Sigmoid colon (tissue), 7 donors: ENCODE data around the gene NAB2. TPM values are rescaled to one million over a fixed set of nuclear protein-coding genes. Genes with fewer than 3 reads are reported as not detected.

Experiments used
- DNase-seq: peaks from one replicate; pipeline ENCODE4 v3.0.0-alpha.2; 2019
- H3K27ac ChIP-seq, 4 donors: fragments of 200-600 bp; sonication (generic); one replicate each; pipeline ENCODE4 v1.5.1; 2016 to 2019; ENCODE audit warnings: mild to moderate bottlenecking in 1 of 4
- H3K27me3 ChIP-seq, 3 donors: fragments of 200-600 bp; sonication (generic); one replicate each; pipeline ENCODE4 v1.5.1; 2019; ENCODE audit warnings: mild to moderate bottlenecking in 1 of 3
- H3K36me3 ChIP-seq, 4 donors: fragments of 200-600 bp; sonication (generic); one replicate each; pipeline ENCODE4 v1.5.1; 2016 to 2019
- H3K4me1 ChIP-seq, 4 donors: fragments of 200-600 bp; sonication (generic); one replicate each; pipeline ENCODE4 v1.5.1; 2017 to 2019
- H3K4me3 ChIP-seq, 4 donors: fragments of 200-600 bp; sonication (generic); one replicate each; pipeline ENCODE4 v1.5.1; 2017 to 2019; ENCODE audit warnings: mild to moderate bottlenecking in 2 of 4, moderate library complexity in 1 of 4
- H3K9me3 ChIP-seq, 4 donors: fragments of 200-600 bp in 3 of 4; sonication (generic) in 3 of 4; one replicate each; pipeline versions ENCODE4 v1.5.1 to v1.6.1; 2013 to 2019
- EP300 ChIP-seq, 4 donors: sonication (generic); formaldehyde crosslinking; IDR thresholded peaks; one replicate each; pipeline ENCODE4 v1.6.1; 2017; ENCODE audit warnings: antibody characterized with exemption in 4 of 4
- POLR2A ChIP-seq, 2 donors: fragments of 450-650 bp; IDR thresholded peaks; one replicate each; pipeline ENCODE4 v1.6.1; 2016; ENCODE audit warnings: antibody characterized with exemption in 2 of 2, mild to moderate bottlenecking in 2 of 2, moderate library complexity in 2 of 2
- POLR2AphosphoS5 ChIP-seq, 4 donors: sonication (generic); formaldehyde crosslinking; IDR thresholded peaks; one replicate each; pipeline ENCODE4 v1.6.1; 2017; ENCODE audit warnings: antibody characterized with exemption in 4 of 4
- WGBS, 2 donors: extraction: QIAGEN DNeasy Blood & Tissue Kit; methylation state at CpG; one replicate each; pipeline ENCODE4 v1.1.7; 2013; 5-methylcytosine and 5-hydroxymethylcytosine counted together
- intact Hi-C: fragments of 100-400 bp; cut with DNase I; formaldehyde crosslinking; loops from one replicate; pipeline ENCODE4 v1.15.1; 2023
- polyA plus RNA-seq, 3 donors: library from polyadenylated mRNA; stranded (reverse); fragments of 200-250 nt; gene quantifications; one replicate each; pipeline ENCODE4 v1.2.3, GENCODE V29; 2013
- total RNA-seq, 4 donors: library from RNA; depleted of rRNA; stranded (reverse); fragments of >200 nt; gene quantifications; one replicate each; pipeline ENCODE4 v1.1.0, GENCODE V29; 2016
- TF ChIP-seq, protein P1 (sequence below), 4 experiments: fragments of 450-650 bp in 3 of 4; fragments of 200-600 bp in 1 of 4; IDR thresholded peaks; one replicate each; pipeline ENCODE4 v1.5.1; 2016 to 2019; ENCODE audit warnings: antibody characterized with exemption in 4 of 4, mild to moderate bottlenecking in 3 of 4, moderate library complexity in 2 of 4
- donor health status: healthy with polysubstance abuse.
- donor health status: Bipolar disorder and iron deficiency.
- donor health status: healthy.

Gene NAB2
- total and polyA plus RNA-seq, 7 donors: 2.5 to 28.9 (median 24.8) TPM

DNA sequence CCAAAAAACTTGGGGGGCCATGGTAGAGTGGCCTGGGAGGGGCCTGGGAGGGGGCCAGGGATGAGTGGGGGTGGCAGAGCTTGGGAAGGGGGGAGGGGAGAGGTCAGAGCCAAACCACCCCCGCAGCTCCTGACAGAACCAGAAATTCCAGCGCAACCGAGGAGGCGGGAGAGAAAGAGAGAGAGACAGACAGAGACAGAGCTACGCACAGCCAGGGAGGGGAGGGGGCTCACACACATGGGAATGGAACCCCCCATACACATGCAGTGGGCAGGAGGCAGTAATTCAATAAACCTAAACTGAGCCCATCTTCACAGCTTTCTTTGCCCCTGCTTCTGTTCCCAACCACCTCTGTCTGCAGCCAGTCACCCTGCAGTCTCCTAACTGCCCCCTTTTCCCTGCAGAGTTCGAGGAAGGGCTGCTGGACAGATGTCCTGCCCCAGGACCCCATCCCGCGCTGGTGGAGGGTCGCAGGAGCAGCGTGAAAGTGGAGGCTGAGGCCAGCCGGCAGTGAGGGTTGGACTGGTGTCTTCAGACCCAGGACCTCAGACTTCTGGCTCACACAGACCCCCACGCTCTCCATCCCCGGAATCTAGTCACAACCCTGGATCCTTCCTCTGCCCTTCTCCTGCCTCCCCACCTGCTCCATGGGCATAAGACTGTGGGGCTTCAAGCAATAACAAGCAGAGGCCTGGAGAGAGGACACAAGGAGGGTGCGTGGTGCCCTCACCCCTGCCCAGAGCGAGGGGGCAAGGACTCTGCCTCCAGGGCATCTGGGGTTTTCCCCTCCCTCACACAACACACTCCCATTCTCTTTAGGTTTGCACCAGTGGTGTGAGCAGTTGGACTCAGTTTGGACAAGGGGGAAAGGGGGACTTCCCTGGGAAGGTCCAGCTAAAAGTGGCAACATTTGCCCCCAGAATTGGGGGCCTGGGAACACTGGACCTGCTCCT, 5.6 kb downstream of the NAB2 start:
- Histone ChIP-seq H3K27me3 (no peaks in the 10 kb centered on the region), H3K4me1 (peaks cover 0 to 57% (median 51%) of the 10 kb centered on the region in 4 donors), H3K27ac (peak overlapping the region; percentile 97 to 100 (median 99)), H3K36me3 (peaks cover 41 to 79% (median 52%) of the 10 kb centered on the region in 4 donors), H3K4me3 (peak overlapping the region in 1 of 4 donors; percentile 4), H3K9me3 (no peaks in the 10 kb centered on the region)
- intact Hi-C loops: no loop called here
- DNase-seq: no peak
- peak in 2 of 4 donors; percentile 16 to 25 for TF ChIP-seq POLR2AphosphoS5 (IDR thresholded peaks at IDR 0.05)
- TF ChIP-seq, protein P1, sequence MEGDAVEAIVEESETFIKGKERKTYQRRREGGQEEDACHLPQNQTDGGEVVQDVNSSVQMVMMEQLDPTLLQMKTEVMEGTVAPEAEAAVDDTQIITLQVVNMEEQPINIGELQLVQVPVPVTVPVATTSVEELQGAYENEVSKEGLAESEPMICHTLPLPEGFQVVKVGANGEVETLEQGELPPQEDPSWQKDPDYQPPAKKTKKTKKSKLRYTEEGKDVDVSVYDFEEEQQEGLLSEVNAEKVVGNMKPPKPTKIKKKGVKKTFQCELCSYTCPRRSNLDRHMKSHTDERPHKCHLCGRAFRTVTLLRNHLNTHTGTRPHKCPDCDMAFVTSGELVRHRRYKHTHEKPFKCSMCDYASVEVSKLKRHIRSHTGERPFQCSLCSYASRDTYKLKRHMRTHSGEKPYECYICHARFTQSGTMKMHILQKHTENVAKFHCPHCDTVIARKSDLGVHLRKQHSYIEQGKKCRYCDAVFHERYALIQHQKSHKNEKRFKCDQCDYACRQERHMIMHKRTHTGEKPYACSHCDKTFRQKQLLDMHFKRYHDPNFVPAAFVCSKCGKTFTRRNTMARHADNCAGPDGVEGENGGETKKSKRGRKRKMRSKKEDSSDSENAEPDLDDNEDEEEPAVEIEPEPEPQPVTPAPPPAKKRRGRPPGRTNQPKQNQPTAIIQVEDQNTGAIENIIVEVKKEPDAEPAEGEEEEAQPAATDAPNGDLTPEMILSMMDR (IDR thresholded peaks at IDR 0.05): no peak
- no peak for TF ChIP-seq POLR2A (IDR thresholded peaks at IDR 0.05)
- TF ChIP-seq EP300 (IDR thresholded peaks at IDR 0.05): no peak
- WGBS, 2 donors: 61 to 73% methylated on average over 15 of the region's 15 CpGs

DNA sequence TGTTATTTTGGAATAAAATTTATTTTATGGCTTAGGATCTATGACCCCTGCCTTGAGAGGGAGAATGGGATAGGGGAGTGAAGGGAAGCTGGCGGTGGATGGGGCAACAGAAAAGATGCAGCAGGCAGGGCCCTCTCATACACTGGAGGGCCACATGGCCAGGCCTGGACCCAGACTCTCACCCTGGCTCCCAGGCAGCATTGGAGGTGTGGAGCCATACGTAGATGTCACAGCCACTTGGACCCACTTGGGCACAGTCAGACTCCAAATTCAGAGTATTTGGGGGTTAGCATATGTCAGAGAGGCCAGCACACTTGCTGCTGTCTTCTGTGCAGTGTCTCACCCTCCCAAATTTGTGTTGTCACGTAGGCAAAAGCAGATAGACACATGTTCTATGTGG, 6.5 kb downstream of the NAB2 start:
- peaks cover 47 to 88% (median 59%) of the 10 kb centered on the region in 4 donors for H3K36me3 ChIP-seq
- 83 to 94% methylated on average over 3 of the region's 3 CpGs for WGBS, 2 donors
- H3K4me3 ChIP-seq: no peak overlapping the region
- intact Hi-C loops: no loop called here
- peaks cover 0 to 55% (median 47%) of the 10 kb centered on the region in 4 donors for H3K4me1 ChIP-seq
- no peaks in the 10 kb centered on the region for H3K27me3 ChIP-seq
- DNase-seq: no peak
- no peaks in the 10 kb centered on the region for H3K9me3 ChIP-seq
- H3K27ac ChIP-seq: peak overlapping the region in 3 of 4 donors; percentile 97 to 99 (median 99)
- TF ChIP-seq POLR2AphosphoS5 (IDR thresholded peaks at IDR 0.05) (no peak), POLR2A (IDR thresholded peaks at IDR 0.05) (no peak), EP300 (IDR thresholded peaks at IDR 0.05) (no peak)
- TF ChIP-seq, protein P1 (IDR thresholded peaks at IDR 0.05): no peak

DNA sequence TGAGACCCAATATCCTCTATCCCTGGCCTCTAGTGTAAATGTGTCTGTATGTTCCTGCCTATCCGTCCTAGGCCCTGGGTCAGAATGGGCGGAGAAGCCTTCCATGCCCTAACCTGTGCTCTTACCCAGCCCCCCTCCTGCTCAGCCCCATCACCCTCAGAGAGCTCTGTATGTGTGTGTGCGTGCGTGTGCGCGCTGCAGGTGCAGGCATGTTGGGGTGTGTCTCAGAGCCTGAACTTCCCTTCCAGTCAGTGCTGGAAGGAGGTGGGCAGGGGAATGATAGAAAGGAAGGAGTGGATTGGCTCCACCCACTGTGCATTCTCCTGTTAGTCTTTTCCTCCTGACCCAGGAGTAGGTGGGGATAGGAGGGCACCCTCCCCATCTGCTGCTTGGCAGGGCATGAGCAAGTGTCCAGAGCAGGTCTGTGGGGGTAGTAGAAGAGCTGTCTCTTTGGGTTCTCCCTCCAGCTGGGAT, 7.2 kb downstream of the NAB2 start:
- H3K27me3 ChIP-seq: no peaks in the 10 kb centered on the region
- TF ChIP-seq, protein P1 (IDR thresholded peaks at IDR 0.05): no peak
- TF ChIP-seq EP300 (IDR thresholded peaks at IDR 0.05) (no peak), POLR2A (IDR thresholded peaks at IDR 0.05) (no peak), POLR2AphosphoS5 (IDR thresholded peaks at IDR 0.05) (peak in 1 of 4 donors; percentile 13)
- H3K4me3 ChIP-seq: no peak overlapping the region
- intact Hi-C loops: no loop called here
- H3K27ac ChIP-seq: peak overlapping the region; percentile 1 to 97 (median 32)
- H3K36me3 ChIP-seq: peaks cover 47 to 91% (median 58%) of the 10 kb centered on the region in 4 donors
- H3K4me1 ChIP-seq: peaks cover 0 to 48% (median 40%) of the 10 kb centered on the region in 4 donors
- 51 to 83% methylated on average over 6 of the region's 6 CpGs for WGBS, 2 donors
- no peaks in the 10 kb centered on the region for H3K9me3 ChIP-seq
- DNase-seq: no peak

DNA sequence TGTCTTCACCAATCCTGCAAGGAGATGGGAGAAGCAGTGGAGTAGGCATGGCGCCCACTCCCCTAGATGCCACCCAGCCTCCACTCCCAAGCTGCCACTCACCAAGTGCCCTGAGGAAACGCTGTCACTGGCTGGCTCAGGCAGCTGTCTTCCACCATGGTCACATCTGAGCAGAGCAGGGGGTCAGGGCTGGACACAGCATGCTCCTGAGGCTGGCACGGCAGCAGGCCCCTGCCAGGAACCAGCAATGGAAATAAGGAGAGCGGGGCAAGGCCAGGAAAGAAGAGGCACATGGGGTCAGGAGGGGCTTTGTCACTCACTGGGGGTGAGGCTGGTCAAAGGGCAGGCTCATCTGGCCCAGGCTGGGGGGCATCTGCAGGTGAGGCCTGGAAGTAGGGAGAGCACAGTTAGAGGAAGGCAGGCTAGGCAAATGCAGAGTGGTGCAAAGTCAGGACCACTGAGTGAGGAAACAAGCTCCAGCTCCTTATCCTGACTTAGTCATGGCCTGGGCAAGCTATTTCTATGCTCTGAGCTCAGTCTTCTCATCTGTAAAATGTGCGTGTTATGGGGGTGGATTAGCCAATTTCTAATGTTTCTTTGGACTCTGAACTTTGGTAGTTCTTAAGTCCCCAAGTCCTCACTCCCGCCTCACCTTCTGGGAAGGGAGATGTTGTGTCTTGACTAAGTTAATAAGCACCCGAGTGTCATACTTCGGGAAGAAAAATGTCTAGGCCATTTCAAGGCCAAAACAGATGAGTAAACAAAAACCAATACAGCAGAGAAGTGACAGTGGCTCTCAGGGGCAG, 8.0 kb downstream of the NAB2 start:
- H3K36me3 ChIP-seq: peaks cover 39 to 91% (median 52%) of the 10 kb centered on the region in 4 donors

More for the DNA sequence above, 8.0 kb downstream of the NAB2 start:
- H3K4me3 ChIP-seq: no peak overlapping the region
- peak overlapping the region in 2 of 4 donors; percentile 25 to 39 for H3K27ac ChIP-seq
- intact Hi-C loops: no loop called here
- 83 to 88% methylated on average over 8 of the region's 8 CpGs for WGBS, 2 donors
- H3K4me1 ChIP-seq: peaks cover 0 to 40% (median 32%) of the 10 kb centered on the region in 4 donors
- TF ChIP-seq, protein P1 (IDR thresholded peaks at IDR 0.05): no peak
- TF ChIP-seq POLR2AphosphoS5 (IDR thresholded peaks at IDR 0.05) (no peak), EP300 (IDR thresholded peaks at IDR 0.05) (no peak), POLR2A (IDR thresholded peaks at IDR 0.05) (no peak)
- DNase-seq: no peak
- H3K27me3 ChIP-seq: no peaks in the 10 kb centered on the region
- no peaks in the 10 kb centered on the region for H3K9me3 ChIP-seq
